PFSK-1 (cell line): ENCODE measurements around the gene ACACA.

Experiments used
- FOXP2 ChIP-seq: optimal IDR thresholded peaks from 2 replicates; pipeline ENCODE3; 2011; ENCODE audit warnings: borderline replicate concordance, control low read depth, inconsistent platforms; ENCODE audit not compliant: insufficient read depth; ENCODE audit errors: extremely low read length, extremely low read depth
- POLR2AphosphoS5 ChIP-seq: IDR thresholded peaks from 2 replicates; pipeline ENCODE4 v1.6.1; 2012; ENCODE audit warnings: low read depth, mild to moderate bottlenecking, control low read depth, low read length, moderate library complexity
- REST ChIP-seq, 2 experiments: IDR thresholded peaks; 2 replicates each; pipeline versions ENCODE4 v1.6.1 to v1.8.0; 2011 to 2012; ENCODE audit warnings: low read depth in 2 of 2, low read length in 2 of 2, control low read depth in 1 of 2, inconsistent platforms in 1 of 2, mild to moderate bottlenecking in 1 of 2, moderate library complexity in 1 of 2; ENCODE audit not compliant: insufficient read depth in 1 of 2
- SIN3A ChIP-seq: IDR thresholded peaks from 2 replicates; pipeline ENCODE4 v1.6.1; 2012; ENCODE audit warnings: mild to moderate bottlenecking, low read length, moderate library complexity, borderline replicate concordance; ENCODE audit not compliant: insufficient read depth
- TAF1 ChIP-seq: IDR thresholded peaks from 2 replicates; pipeline ENCODE4 v1.6.1; 2012; ENCODE audit warnings: low read length, control low read depth, borderline replicate concordance; ENCODE audit not compliant: insufficient read depth

Gene ACACA

GRCh38 chr17:37039269-37039668 lies 367.4 kb downstream of the ACACA start:
- TF ChIP-seq FOXP2 = no peak
- TF ChIP-seq POLR2AphosphoS5 = no peak
- TF ChIP-seq REST (IDR thresholded peaks at IDR 0.05; ENCODE audit: insufficient read depth in 1 of 2, low read depth in 2 of 2, low read length in 2 of 2) = no peak
- TF ChIP-seq SIN3A = no peak
- TF ChIP-seq TAF1 = no peak

GRCh38 chr17:37037590-37038155 lies 369.0 kb downstream of the ACACA start:
- TF ChIP-seq SIN3A (no peak), FOXP2 (no peak), TAF1 (no peak), REST (IDR thresholded peaks at IDR 0.05; ENCODE audit: insufficient read depth in 1 of 2, low read depth in 2 of 2, low read length in 2 of 2) (no peak), POLR2AphosphoS5 (no peak)
